CD4-positive, alpha-beta T cell treated with Interleukin-12 subunit alpha and Interleukin-12 subunit beta, for 1 hour (primary cell): ENCODE data around the gene HHLA2.
"Not testable (repeated sequence)": the region's sequence is repeated elsewhere in the genome, so short reads cannot be mapped to it uniquely, and the experiment has no call there.

Source experiments
- DNase-seq: peaks from one replicate; pipeline ENCODE4 v3.0.0-alpha.2; 2020

The HHLA2 gene, protein sequence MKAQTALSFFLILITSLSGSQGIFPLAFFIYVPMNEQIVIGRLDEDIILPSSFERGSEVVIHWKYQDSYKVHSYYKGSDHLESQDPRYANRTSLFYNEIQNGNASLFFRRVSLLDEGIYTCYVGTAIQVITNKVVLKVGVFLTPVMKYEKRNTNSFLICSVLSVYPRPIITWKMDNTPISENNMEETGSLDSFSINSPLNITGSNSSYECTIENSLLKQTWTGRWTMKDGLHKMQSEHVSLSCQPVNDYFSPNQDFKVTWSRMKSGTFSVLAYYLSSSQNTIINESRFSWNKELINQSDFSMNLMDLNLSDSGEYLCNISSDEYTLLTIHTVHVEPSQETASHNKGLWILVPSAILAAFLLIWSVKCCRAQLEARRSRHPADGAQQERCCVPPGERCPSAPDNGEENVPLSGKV

DNA sequence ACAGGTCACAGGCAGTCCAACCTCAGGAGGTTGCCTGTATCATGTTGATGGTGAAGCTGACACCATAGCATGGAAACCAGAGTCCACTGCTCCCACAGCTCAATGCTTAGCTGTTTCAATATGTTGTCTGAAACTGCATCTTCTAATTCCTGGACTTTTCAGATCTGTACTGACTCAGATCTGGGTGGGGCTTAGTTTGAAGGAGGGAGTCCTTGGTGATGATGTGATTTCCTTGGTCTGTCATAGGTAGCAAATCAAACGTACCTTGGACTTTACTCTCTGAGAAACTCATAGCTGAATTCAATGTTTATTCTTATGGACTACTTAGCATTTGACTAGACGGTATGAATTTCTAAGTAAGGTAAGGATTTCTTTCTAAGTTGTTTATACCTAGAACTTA lies at the start of gene HHLA2:
TSS of gene HHLA2 (plus strand) at position 310 of the 400 bp plus-strand sequence. CDS start 55,266 bp downstream, outside the sequence.
- DNase-seq = no peak

DNA sequence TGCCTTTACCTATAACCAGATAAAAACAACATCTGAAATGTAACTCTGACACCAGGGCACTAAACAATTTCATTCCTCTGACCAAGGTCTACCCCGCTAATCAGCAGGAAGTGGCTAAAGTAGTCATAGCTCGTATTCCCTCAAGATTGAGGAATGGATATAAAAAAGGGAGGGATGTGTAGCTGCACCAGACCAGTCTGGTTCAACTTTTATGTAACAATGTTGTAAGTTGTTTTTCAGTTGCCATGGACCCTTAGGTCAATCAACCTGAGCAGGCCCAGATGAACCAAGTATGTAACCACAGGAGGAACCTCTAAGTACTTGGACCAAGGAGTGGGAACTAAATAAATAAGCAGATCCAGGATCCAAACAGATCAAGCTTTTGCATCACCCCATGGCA lies 45.7 kb upstream of the HHLA2 start:
- no peak for DNase-seq

DNA sequence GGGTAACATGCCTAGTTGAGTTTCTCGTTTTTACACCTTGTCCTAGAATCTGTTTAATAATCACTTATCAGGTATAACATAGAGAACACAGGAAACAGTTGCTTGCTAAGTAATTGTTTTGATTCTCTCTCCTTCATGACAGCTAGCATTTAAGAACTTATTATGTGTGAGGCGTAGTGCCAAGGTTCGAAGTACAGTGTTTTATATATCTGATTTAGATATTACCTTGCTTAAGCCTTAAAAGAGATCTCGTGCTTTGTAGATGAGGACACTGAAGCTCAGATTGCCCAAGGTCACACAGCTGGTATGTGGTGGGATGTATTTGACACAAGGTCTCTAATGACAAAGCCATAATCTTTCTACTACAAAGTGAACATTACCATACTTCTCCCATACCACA lies 45.1 kb upstream of the HHLA2 start:
- DNase-seq = no peak

GRCh38 chr3:108251844-108252243 lies 44.5 kb upstream of the HHLA2 start:
- DNase-seq = no peak

DNA sequence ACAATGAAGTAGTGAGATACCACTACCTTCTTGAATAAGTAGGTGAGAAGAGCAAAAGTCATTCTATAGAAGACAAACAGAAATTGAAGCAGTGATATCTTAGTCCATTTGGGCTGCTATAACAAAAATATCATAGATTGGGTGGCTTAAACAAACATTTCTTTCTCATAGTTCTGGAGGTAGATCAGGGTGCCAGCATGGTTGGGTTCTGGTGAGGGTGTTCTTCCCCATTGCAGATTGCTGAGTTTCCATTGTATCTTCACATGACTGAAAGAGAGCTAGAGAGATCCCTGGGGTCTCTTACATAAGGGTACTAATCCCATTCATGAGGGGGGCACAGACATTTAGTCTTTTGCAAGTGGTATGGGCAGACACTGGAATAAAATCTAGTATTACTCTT lies 41.2 kb upstream of the HHLA2 start:
- no peak for DNase-seq

DNA sequence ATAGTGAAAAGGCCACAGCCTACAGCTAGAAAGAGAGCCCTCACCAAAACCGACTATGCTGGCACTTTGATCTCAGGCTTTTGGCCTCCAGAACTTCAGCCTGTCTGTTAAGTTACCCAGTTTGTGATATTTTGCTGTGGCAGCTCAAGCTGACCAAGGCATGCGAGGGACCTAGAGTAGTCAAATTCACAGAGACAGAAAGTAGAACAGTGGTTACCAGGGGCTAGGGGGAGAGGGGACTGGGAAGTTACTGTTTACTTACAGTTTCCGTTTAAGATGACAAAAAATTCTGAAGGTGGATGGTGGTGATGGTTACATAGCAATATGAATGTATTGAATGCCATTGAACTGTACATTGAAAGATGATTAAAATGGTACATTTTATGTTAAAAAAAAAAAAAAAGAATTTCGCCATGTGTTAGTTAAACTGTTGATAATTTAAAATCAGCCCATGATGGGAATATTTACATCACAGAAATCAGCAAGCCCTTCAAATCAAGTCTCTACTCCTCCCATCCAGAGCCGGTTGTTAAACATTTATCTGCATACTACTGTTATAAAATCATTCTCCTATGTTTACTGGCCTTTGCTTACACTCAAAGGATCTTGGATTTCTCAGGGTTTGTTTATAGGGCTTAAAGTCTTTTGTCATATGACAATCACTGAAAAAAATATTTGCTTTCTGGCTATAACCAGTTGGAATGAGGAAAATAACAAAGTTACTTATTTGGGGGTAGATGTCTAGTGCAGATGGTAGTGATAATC lies 31.6 kb upstream of the HHLA2 start:
- not testable (repeated sequence) for DNase-seq

GRCh38 chr3:108268235-108268634 lies 28.1 kb upstream of the HHLA2 start:
- not testable (repeated sequence) for DNase-seq

- no peak for DNase-seq
These were observed 24.7 kb upstream of the HHLA2 start for GRCh38 chr3:108271626-108272025.

DNA sequence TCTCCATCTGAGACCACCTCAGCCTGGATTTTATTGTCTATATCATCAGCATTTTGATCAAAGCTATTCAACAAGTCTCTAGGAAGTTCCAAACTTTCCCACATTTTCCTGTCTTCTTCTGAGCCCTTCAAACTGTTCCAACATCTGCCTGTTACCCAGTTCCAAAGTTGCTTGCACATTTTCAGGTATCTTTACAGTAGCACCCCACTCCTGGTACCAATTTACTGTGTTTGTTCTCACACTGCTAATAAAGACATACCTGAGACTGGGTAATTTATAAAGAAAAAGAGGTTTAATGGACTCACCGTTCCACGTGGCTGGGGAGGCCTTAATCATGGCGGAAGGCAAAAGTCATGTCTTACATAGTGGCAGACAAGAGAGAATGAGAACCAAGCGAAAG lies 17.3 kb upstream of the HHLA2 start:
- DNase-seq = not testable (repeated sequence)

GRCh38 chr3:108280476-108280875 lies 15.9 kb upstream of the HHLA2 start:
- no peak for DNase-seq

GRCh38 chr3:108281670-108282069 lies 14.7 kb upstream of the HHLA2 start:
- DNase-seq = no peak

GRCh38 chr3:108283006-108283405 lies 13.3 kb upstream of the HHLA2 start:
- no peak for DNase-seq

- DNase-seq = no peak
These were observed 12.4 kb upstream of the HHLA2 start for GRCh38 chr3:108283989-108284388.

DNA sequence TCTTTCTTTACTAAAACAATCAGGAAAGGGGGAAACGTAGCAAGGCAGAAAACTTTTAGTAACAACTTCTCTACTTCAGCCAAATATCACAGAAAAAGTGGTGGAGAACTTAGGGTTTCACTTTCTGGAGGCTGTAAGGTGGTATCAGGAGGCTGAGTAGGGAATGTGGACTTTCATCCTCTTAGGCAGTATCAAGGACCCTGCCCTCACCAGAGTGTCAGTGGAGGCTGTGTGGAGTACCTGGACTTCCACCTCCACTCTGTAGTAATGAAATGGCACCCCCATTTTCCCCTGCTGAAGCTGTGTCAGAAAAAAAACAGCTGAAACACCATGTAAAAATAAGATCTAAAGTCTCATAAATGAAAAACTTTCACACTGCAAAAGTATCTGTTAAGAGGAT lies 11.2 kb upstream of the HHLA2 start:
- no peak for DNase-seq

DNA sequence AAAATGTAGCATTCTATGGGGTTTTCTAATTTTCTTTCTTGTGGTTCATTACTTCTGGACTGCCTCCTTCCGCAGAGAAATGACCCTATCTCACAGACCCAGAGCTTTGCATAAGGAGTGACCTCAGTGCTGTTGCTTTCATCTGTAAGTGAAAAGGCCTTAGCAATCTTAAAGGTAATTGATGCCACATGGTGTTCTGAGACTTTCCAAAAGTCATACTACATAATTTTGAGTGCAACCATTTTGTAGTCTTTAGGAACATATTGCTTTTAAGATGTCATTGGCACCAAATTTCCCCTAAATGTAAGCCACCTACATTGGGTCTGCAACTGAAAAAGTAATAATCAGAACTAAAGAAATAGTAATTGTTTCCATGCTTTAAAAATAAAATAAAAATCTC lies 9.2 kb upstream of the HHLA2 start:
- DNase-seq = no peak

GRCh38 chr3:108288193-108288592 lies 8.2 kb upstream of the HHLA2 start:
- not testable (repeated sequence) for DNase-seq

DNA sequence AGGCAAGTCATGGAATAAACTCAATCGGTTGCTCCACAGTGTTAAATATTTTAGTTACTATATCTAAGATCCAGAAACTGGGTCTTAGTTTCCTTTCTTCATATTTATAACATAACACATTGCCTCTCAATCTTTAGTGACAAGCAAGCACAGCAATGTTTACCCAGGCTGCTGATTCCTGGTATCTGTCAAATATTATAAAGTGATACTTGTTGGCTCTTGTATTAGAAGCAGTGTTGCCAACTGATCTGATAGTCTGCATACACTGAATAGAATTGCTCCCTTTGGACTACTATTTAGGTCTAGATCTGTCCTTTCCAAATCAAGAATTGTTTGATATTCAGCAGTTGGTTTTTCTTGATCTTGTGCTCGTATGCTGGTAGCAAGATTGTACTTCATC lies 7.2 kb upstream of the HHLA2 start:
- DNase-seq = no peak

DNA sequence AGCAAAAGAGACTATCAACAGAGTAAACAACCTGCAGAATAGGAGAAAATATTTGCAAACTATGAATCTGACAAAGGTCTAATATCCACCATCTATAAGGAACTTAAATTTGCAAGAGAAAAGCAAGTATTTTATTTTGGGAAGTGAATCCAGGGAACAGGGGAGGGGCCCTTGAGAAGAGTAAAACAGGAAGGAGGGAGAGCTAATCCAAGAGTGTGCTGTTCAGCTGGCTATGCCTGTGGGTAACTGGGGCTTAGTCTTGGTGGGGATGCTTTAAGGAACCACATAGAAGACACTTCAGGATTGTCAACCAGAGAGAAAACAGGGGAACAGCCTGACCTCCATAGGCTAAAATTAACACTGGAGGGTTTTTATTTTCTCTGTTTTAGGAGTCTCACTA lies 3.9 kb upstream of the HHLA2 start:
- no peak for DNase-seq

DNA sequence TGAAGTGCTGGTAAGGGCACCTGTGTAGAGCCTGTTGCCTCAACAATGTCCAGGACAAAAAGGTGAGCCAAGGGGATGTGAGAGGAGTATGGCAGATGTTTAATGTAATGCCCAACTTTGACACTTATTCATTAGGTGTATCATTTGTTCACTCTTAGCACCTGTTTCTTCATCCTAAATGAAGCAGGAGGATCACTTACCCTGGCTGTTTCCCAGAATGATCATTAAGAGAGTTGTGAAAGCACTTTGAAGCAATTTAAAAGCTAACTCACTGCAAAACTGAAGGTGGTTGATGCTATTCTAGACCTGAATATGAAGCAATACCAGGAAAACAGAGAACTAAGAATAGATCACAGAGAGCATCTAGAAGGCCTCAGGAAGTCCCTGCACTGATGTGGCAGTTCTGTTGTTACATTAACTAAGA lies 3.4 kb upstream of the HHLA2 start:
- DNase-seq = peak; percentile 7

GRCh38 chr3:108293858-108294257 lies 2.5 kb upstream of the HHLA2 start:
- DNase-seq = peak; percentile 15

GRCh38 chr3:108295421-108296175 lies 750 bp upstream of the HHLA2 start:
- no peak for DNase-seq

DNA sequence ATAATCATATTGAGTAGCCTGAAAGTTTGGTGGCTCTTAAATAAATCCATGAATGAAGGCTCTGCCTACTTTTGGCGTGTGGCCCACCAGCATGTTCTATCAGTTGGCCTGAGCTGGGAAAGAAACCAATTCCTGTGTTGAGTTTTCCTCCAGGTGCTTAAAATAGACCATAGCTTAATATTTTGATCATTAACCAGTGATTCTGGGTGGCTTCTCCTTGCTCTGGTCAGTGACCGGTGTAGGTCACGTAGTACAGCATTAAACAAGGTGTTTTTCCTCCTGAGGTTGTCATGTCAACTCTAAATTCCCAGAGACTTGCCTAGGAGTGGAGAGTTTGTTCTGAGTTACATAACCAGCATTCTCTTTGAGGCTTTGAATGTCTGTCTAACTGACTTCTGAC lies 1.3 kb downstream of the HHLA2 start:
- DNase-seq = no peak

DNA sequence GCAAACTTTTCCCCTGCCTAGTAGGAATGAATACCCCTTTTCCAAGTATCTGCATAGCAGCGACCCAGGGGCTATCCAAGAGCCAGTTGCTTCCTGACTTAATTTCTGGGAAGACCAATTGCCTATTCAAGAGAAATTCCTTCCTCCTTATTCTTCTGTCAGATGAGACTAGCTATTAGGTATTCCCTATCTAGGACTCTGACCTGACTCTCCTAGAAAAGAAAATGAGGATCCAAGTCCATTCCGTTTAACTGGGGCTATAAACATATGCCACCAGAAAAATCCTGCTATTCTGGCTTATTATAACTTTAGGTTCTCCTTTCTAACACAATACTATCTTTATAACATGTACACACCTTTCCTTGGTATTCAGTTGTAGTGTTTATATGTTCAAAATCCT lies 1.7 kb downstream of the HHLA2 start:
- no peak for DNase-seq
